Embryonic facial prominence (tissue), 1 donor: Measurements from ENCODE around the gene SLC38A6.

Experiments
- DNase-seq: peaks from one replicate; pipeline ENCODE4 v3.0.0-alpha.2; 2016; ENCODE audit errors: extremely low spot score

The SLC38A6 gene

GRCh38 chr14:60977847-60978246 is 3.2 kb upstream of the SLC38A6 start:
- no peak for DNase-seq

GRCh38 chr14:60981633-60982455 is 799 bp downstream of the SLC38A6 start:
- no peak for DNase-seq

- no peak for DNase-seq
Measured at GRCh38 chr14:60984196-60984595, 3.2 kb downstream of the SLC38A6 start.

DNA sequence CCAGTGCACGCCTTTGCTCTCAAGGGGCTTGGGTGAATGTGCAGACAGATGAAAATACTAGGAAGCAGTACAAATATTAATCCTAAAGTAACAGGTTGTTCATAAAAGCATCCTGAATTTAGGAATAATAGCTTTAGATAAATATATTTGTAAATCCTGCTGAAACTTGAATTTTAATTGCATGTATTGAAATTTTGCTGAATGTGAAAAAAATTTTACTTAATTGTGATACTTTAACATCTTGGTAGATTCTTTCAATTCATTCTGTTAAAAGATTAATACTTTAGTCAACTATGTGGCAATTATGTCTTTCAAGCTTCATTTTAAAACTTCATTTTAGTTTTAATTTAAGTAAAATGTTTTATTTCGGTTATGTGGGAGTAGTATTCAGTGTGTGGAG is 5.5 kb downstream of the SLC38A6 start:
- no peak for DNase-seq

GRCh38 chr14:60989599-60989998 is 8.6 kb downstream of the SLC38A6 start:
- DNase-seq: no peak

DNA sequence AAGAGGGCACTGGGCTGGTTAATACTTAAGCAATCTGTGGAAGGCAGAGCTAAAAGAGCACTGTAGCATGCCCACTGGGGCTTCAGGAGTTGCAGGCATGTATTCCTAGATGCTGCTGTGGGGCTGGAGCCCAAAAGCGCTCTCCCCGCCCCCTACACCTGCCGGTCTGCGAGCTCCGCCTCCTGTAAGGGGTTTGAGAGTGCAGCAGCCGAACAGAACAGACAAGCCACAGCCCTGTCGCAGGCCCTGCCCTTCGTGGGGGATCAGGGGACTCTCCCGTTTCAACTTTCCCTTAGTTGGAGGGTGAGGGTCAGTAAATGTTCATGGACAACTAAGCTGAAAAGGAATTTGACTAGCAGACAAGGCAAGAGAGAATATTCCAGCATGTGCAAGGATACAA is 17.6 kb downstream of the SLC38A6 start:
- DNase-seq: no peak

GRCh38 chr14:60999536-60999935 is 18.5 kb downstream of the SLC38A6 start:
- no peak for DNase-seq

- no peak for DNase-seq
Measured at GRCh38 chr14:61003571-61003970, 22.5 kb downstream of the SLC38A6 start.

GRCh38 chr14:61019537-61019936 is 38.5 kb downstream of the SLC38A6 start:
- no peak for DNase-seq

DNA sequence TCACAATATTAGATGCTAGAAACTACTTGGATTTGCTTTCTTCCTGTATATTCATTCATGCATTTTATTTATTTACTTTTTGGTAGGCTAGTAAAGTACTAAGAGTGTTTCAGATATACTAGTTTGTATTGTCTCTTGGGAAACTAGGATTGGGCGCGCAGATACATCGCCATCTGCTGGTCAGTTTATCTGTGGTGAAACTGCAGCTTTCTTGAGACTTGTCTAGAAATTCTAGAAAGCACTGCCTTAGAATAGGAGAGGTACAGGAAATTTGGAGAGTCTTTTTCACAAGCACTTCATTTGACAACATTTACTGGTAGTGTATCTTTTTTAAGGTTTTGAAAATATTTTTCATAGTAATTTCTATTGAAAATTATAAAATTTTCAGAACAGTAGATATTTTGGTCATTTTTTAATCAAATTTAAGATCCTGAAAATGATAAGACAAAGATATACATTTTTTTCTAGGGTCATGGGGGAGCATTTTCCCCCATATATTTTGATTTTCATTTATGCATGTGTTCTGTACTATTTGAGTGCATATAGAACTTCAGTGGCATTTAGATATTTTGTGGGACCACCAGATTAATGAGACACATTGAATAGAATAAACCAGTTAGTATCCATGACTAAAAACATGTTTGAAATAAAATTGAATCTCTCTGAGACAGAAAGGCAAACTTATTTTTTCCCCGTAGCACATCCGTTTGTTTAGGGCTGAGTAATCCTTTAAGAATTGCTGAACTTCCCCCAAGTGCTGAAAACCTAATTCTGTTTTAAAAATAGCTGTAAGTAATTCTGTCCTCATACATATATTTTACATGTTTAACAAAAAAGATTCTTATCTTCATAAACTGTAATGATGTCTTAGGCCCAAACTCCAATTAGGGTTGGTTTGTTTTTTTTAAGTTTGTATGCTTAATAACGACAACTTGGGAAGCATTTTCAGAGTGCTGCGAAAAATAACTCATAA is 44.5 kb downstream of the SLC38A6 start:
- DNase-seq: peak; percentile 54

GRCh38 chr14:61026526-61026925 is 45.5 kb downstream of the SLC38A6 start:
- DNase-seq: no peak

DNA sequence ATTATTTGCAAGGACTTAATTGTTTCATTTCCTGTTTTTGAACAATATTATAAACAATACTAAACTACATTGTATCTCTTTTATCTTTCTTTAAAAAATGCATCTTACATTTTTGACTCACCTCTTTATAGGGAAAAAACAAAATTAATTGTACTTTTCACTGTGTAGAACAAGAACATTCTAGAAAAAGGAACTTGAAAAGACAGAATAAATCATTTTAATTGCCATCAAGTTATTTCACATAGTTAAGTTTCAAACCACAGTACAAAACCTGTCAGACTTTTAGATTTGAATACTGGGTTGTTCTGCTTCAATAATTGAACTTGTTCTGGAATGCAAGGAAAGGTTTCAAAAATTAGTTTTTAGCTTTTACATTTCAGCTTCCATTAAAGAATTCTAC is 50.0 kb downstream of the SLC38A6 start:
- DNase-seq: no peak

DNA sequence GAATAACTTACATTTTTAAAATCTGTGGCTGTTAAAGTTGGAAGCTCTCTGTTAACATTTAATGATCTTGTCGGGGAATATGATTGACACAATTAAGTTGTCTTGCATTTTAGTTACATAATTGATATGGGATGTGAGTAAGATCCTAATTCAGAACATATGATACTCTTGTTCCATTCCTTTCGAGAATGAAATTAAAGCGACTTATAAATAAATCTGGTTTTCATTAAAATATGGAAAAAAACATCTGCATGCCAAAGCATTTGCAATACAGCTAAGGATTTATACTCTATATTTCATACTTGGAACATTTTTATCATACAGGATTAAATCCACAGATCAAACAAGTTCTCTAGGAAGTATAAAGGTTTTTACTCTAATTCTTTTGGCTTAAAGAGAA is 52.0 kb downstream of the SLC38A6 start:
- peak; percentile 43 for DNase-seq

- DNase-seq: no peak
Measured at GRCh38 chr14:61033855-61034254, 52.8 kb downstream of the SLC38A6 start.

GRCh38 chr14:61034416-61035120 is 53.5 kb downstream of the SLC38A6 start:
- no peak for DNase-seq

DNA sequence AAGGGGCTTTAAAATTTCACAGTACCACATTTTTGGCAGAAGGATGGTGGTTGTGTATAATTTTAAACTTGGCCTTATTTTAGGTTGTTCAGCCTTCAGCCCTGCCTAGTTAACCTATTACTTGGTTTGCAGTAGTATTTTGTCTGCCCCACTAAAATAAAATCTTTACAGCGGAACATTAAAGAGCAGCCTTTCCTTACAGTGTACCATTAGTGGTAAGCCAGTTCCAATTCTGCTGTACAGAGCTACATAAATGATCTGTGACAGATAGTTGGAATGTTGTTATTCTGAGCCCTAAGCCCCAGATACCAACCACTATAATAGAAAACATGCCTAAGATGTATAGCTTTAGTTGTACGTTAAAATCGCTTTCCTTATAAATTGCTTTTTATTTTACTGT is 56.2 kb downstream of the SLC38A6 start:
- peak; percentile 69 for DNase-seq

GRCh38 chr14:61041704-61042103 is 60.7 kb downstream of the SLC38A6 start:
- no peak for DNase-seq

GRCh38 chr14:61042220-61042619 is 61.2 kb downstream of the SLC38A6 start:
- DNase-seq: no peak

GRCh38 chr14:61043506-61043905 is 62.5 kb downstream of the SLC38A6 start:
- no peak for DNase-seq

DNA sequence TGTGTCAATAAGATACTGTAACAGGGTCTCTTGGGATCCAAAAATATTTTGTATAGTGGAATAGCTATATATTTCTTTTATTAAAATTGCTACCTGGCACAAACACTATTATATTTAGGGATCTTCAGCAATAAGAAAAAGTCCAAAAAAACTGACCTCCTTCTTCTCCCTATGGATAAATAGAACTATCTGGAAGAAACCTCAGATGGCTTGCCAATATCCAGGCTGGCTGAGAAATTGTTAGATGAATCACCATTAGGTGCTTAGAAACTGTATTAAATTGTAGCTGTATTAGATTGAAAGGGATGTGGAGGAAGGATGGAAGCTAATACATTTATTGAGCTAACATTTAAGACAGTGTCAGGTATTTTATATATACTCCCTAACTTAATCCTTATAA is 66.0 kb downstream of the SLC38A6 start:
- DNase-seq: no peak

- DNase-seq: no peak
Measured at GRCh38 chr14:61048640-61049039, 67.6 kb downstream of the SLC38A6 start.

DNA sequence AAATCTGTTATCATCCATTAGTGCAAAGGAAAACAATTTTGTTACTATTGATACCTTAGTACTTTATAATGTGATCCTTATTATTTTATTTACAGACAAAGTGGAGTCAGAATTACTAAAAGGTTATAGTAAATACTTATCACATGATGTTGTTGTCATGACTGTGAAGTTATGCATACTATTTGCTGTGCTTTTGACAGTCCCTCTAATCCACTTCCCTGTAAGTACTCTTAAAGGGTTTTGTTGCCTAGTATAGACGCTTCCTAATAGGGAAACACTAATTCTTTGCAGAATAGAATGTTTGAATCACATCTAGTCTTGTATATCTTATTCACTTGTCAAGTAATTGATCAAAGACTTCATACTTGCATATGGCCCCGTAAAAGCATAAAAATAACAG is 69.4 kb downstream of the SLC38A6 start:
- no peak for DNase-seq
